Activated B cell treated with CpG ODN at 0.5 μM for 24 hours (primary cell): ENCODE data around the gene SAMHD1. TPM values are rescaled to one million over a fixed set of nuclear protein-coding genes. Genes with fewer than 3 reads are reported as not detected.

Experiments
- ATAC-seq: fragments of 200-7000 bp; cut with Tn5 transposase; one replicate; pipeline ENCODE4 v1.10.0; 2021; ENCODE audit warnings: low read depth, mild to moderate bottlenecking, moderate library complexity
- CTCF ChIA-PET: fragments of 350-600 bp; sonication (Branson Sonifier 250); formaldehyde crosslinking; loops from one replicate; lab custom pipeline; 2021; ENCODE audit warnings: antibody characterized with exemption; lab: Charles Lee
- POLR2A ChIA-PET: fragments of 350-600 bp; sonication (Branson Sonifier 250); formaldehyde crosslinking; loops from one replicate; lab custom pipeline; 2021; ENCODE audit warnings: antibody characterized with exemption; lab: Charles Lee
- DNase-seq: peaks from one replicate; pipeline ENCODE4 v3.0.0; 2022
- H3K27ac Mint-ChIP-seq: one replicate; pipeline ENCODE4 v1.8.0; 2020; ENCODE audit warnings: mixed read lengths
- H3K27me3 Mint-ChIP-seq: one replicate; pipeline ENCODE4 v1.8.0; 2021; ENCODE audit warnings: mixed read lengths
- H3K36me3 Mint-ChIP-seq: one replicate; pipeline ENCODE4 v1.8.0; 2021; ENCODE audit warnings: low read depth, mixed read lengths
- H3K4me1 Mint-ChIP-seq: one replicate; pipeline ENCODE4 v1.8.0; 2021; ENCODE audit warnings: mixed read lengths
- H3K4me3 Mint-ChIP-seq: one replicate; pipeline ENCODE4 v1.8.0; 2020; ENCODE audit warnings: mild to moderate bottlenecking, mixed read lengths
- H3K9me3 Mint-ChIP-seq: one replicate; pipeline ENCODE4 v1.8.0; 2020; ENCODE audit warnings: mixed read lengths
- intact Hi-C: fragments of 100-400 bp; cut with micrococcal nuclease; formaldehyde crosslinking; loops from one replicate; pipeline ENCODE4 v1.15.1; 2024
- total RNA-seq: library from RNA; stranded (reverse); gene quantifications from 2 replicates; pipeline ENCODE4 v1.2.3, GENCODE V29; 2022
- TF ChIP-seq, protein P1 (sequence below): fragments of 200-600 bp; IDR thresholded peaks from one replicate; pipeline ENCODE4 v1.8.0; 2022; ENCODE audit warnings: antibody characterized with exemption, mild to moderate bottlenecking

Gene SAMHD1
- total RNA-seq, 1 donor from 2014 or later, result 16.4 TPM

DNA sequence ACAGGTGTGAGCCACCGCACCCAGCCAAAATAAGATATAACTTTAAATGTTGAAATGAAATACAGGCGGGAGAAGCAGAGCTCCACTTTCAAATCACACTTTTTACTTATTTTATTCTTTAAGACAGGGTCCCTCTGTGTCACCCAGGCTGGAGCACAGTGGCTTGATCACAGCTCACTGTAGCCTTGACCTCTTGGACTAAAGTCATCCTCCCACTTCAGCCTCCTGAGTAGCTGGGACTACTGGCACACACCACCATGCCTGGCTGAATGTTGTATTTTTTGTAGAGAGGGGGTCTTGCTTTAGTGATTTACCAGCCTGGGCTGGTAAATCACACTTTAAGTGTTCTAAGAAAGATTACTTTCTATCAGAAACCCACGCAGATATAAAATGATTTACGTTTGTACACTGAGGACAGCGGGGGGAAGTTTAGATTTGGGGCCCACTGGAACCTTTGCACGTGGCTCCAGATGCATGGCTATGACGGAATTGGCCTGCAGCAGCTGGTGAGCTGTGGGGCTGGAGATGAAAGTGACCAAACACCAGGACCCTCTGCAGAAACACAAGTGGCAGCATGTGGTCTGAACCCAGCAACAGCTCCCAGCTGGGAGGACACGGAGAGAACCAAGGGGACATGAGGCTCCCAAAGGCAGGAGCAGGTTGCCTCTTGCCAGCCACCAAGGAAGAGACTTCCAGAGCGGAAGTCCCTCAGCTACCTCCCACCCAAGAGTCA lies 102.0 kb downstream of the SAMHD1 start:
- H3K27ac Mint-ChIP-seq, result peak overlapping the region; percentile 50
- ATAC-seq (no peak), DNase-seq (no peak)
- H3K27me3 Mint-ChIP-seq, result no peaks in the 10 kb centered on the region
- H3K4me1 Mint-ChIP-seq, result peaks cover 90% of the 10 kb centered on the region
- ChIA-PET CTCF (interaction anchor here (1.1 to 3.9 kb wide), 3 partner anchors 14 to 41 kb away, joined by 4 to 21 read pairs (median 4); a partner anchor contains a TSS), POLR2A (interaction anchor here (0.5 to 7.6 kb wide), 3 partner anchors 13 to 55 kb away, joined by 4 to 55 read pairs (median 4); a partner anchor contains a TSS)
- H3K4me3 Mint-ChIP-seq, result no peak overlapping the region
- intact Hi-C loops, result loop anchor here (5.0 to 10.0 kb wide), 2 partner anchors 42 to 425 kb away; no protein-coding TSS in a partner anchor
- TF ChIP-seq, protein P1, sequence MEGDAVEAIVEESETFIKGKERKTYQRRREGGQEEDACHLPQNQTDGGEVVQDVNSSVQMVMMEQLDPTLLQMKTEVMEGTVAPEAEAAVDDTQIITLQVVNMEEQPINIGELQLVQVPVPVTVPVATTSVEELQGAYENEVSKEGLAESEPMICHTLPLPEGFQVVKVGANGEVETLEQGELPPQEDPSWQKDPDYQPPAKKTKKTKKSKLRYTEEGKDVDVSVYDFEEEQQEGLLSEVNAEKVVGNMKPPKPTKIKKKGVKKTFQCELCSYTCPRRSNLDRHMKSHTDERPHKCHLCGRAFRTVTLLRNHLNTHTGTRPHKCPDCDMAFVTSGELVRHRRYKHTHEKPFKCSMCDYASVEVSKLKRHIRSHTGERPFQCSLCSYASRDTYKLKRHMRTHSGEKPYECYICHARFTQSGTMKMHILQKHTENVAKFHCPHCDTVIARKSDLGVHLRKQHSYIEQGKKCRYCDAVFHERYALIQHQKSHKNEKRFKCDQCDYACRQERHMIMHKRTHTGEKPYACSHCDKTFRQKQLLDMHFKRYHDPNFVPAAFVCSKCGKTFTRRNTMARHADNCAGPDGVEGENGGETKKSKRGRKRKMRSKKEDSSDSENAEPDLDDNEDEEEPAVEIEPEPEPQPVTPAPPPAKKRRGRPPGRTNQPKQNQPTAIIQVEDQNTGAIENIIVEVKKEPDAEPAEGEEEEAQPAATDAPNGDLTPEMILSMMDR, result no peak
- H3K36me3 Mint-ChIP-seq, result peaks cover 9% of the 10 kb centered on the region
- H3K9me3 Mint-ChIP-seq, result no peaks in the 10 kb centered on the region

DNA sequence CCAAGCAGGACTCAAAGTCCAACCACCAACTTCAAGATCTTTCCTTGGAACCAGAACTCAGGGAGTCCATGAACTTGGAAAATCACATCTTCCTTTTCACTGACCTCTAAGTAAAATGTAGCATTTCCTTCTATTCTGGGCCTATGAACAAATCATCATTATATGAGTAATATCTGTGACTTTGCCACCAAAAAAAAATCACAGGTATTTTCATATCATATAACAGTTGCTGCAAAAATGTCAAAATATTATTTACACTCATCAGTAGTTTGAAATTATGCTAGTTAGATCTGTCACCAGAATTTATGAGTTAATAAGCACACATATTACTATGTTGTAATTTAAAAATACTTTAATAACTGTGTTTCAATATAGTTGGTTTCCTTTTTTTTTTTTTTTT lies 102.8 kb downstream of the SAMHD1 start:
- Mint-ChIP-seq H3K9me3 (no peaks in the 10 kb centered on the region), H3K36me3 (peaks cover 9% of the 10 kb centered on the region), H3K4me3 (peak overlapping the region; percentile 36), H3K4me1 (peaks cover 89% of the 10 kb centered on the region), H3K27ac (peak overlapping the region; percentile 67), H3K27me3 (no peaks in the 10 kb centered on the region)
- ATAC-seq (no peak), DNase-seq (no peak)
- ChIA-PET CTCF (interaction anchor here (3.9 to 4.4 kb wide), 2 partner anchors 15 to 40 kb away, joined by 21 to 24 read pairs; a partner anchor contains a TSS), POLR2A (interaction anchor here (1.3 to 7.6 kb wide), 3 partner anchors 7 to 14 kb away, joined by 3 to 73 read pairs (median 55); a partner anchor contains a TSS)
- intact Hi-C loops, result loop anchor here (5.0 to 10.0 kb wide), 2 partner anchors 41 to 426 kb away; no protein-coding TSS in a partner anchor
- TF ChIP-seq, protein P1, result no peak

DNA sequence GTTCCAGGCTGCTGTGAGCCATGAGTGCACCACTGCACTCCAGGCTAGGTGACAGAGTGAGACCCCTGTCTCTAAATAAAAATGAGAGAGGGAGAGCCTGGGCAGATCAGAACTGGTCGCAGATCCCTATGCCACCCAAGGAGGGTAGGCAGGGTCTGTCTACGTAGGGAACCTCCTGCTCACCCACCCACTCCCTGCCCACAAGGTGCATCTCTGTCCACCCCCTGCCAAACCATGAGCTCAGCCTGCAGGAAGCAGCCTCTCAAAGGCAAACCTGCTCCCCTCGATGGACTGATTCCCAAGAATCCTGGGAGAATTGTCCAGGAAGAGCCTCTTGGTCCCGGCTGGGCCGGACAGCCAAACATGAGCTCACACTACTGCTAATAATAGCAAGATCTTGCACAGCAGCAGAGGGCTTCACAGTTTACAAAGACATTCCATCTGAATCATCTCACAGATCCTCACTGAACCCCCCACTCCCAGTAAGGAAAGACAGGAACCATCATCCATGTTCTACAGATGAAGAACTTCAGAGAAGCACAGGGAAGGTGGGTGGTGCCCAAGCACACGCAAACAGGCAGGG lies 103.3 kb downstream of the SAMHD1 start:
- Mint-ChIP-seq H3K27me3 (no peaks in the 10 kb centered on the region), H3K4me1 (peaks cover 91% of the 10 kb centered on the region), H3K9me3 (no peaks in the 10 kb centered on the region), H3K36me3 (peaks cover 7% of the 10 kb centered on the region), H3K27ac (peak overlapping the region; percentile 67), H3K4me3 (peak overlapping the region; percentile 36)
- CTCF ChIA-PET, result interaction anchor here (3.9 to 4.4 kb wide), 2 partner anchors 16 to 40 kb away, joined by 21 to 24 read pairs; a partner anchor contains a TSS
- intact Hi-C loops, result loop anchor here (5.0 to 10.0 kb wide), 2 partner anchors 41 to 427 kb away; no protein-coding TSS in a partner anchor
- DNase-seq (no peak), ATAC-seq (no peak)
- TF ChIP-seq, protein P1, result no peak
- POLR2A ChIA-PET, result interaction anchor here (1.3 to 7.6 kb wide), 3 partner anchors 8 to 14 kb away, joined by 3 to 73 read pairs (median 55); a partner anchor contains a TSS

DNA sequence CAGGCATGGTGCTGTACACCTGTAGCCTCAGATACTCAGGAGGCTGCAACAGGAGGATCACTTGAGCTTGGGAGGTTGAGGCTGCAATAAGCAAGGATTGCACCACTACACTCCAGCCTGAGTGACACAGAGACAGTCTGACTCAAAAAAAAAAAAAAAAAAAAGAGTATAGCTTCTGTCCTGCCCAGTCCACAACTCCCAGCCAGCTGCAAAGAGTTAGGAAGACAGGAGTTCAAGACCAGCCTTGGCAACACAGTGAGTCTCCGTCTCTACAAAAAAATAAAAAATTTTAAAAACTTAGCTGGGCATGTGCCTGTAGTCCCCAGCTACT lies 103.8 kb downstream of the SAMHD1 start:
- no peak for ATAC-seq
- POLR2A ChIA-PET, result interaction anchor here (0.6 to 7.6 kb wide), 4 partner anchors 8 to 21 kb away, joined by 3 to 73 read pairs (median 30); a partner anchor contains a TSS
- H3K27ac Mint-ChIP-seq, result peak overlapping the region; percentile 95
- CTCF ChIA-PET, result interaction anchor here (1.3 to 4.4 kb wide), 3 partner anchors 12 to 39 kb away, joined by 6 to 24 read pairs (median 21); a partner anchor contains a TSS
- H3K4me3 Mint-ChIP-seq, result no peak overlapping the region
- DNase-seq, result no peak
- H3K27me3 Mint-ChIP-seq, result no peaks in the 10 kb centered on the region
- H3K9me3 Mint-ChIP-seq, result no peaks in the 10 kb centered on the region
- intact Hi-C loops, result loop anchor here (5.0 to 10.0 kb wide), 2 partner anchors 40 to 427 kb away; no protein-coding TSS in a partner anchor
- TF ChIP-seq, protein P1, result no peak
- H3K4me1 Mint-ChIP-seq, result peaks cover 91% of the 10 kb centered on the region
- peaks cover 4% of the 10 kb centered on the region for H3K36me3 Mint-ChIP-seq
